Prostate gland (tissue), 2 donors: ENCODE measurements around the gene ATP5MG. TPM values are rescaled to one million over a fixed set of nuclear protein-coding genes. Genes with fewer than 3 reads are reported as not detected.

Experiments used
- DNase-seq: peaks from one replicate; pipeline ENCODE4 v3.0.0-alpha.2; 2019; ENCODE audit warnings: low spot score
- H3K27ac ChIP-seq, 2 donors: fragments of 200-600 bp; sonication (generic); 2 replicates each; pipeline ENCODE4 v1.5.1; 2017 to 2019
- H3K27me3 ChIP-seq: fragments of 200-600 bp; sonication (generic); replicated peaks from 2 replicates; pipeline ENCODE4 v1.5.1; 2019; ENCODE audit not compliant: insufficient read depth
- H3K36me3 ChIP-seq, 2 donors: fragments of 200-600 bp; sonication (generic); 1 replicate in 1 of 2; 2 replicates in 1 of 2; pipeline versions ENCODE4 v1.5.1 to v1.8.1; 2017 to 2019
- H3K4me1 ChIP-seq: fragments of 200-600 bp; sonication (generic); replicated peaks from 2 replicates; pipeline ENCODE4 v1.5.1; 2019
- H3K4me3 ChIP-seq, 2 donors: fragments of 200-600 bp; sonication (generic); 2 replicates each; pipeline ENCODE4 v1.5.1; 2017 to 2019
- H3K9me3 ChIP-seq: fragments of 200-600 bp; sonication (generic); 2 replicates; pipeline ENCODE4 v1.5.1; 2017
- POLR2A ChIP-seq: fragments of 450-650 bp; IDR thresholded peaks from one replicate; pipeline ENCODE4 v1.6.1; 2016; ENCODE audit warnings: antibody characterized with exemption, mild to moderate bottlenecking
- POLR2AphosphoS5 ChIP-seq: sonication (generic); formaldehyde crosslinking; IDR thresholded peaks from one replicate; pipeline ENCODE4 v1.6.1; 2017; ENCODE audit warnings: antibody characterized with exemption
- WGBS: methylation state at CpG from one replicate; pipeline ENCODE4 v1.1.5; 2018; 5-methylcytosine and 5-hydroxymethylcytosine counted together
- intact Hi-C: fragments of 100-400 bp; cut with DNase I; formaldehyde crosslinking; loops from one replicate; pipeline ENCODE4 v1.14.2; 2022
- total RNA-seq, 2 donors: library from RNA; depleted of rRNA; stranded (reverse); fragments of >200 nt; gene quantifications; one replicate each; pipeline ENCODE4 v1.1.0, GENCODE V29; 2016
- TF ChIP-seq, protein P1 (sequence below), 4 experiments: fragments of 200-600 bp in 2 of 4; fragments of 450-650 bp in 2 of 4; sonication (generic) in 2 of 4; IDR thresholded peaks; 1 replicate in 3 of 4; 2 replicates in 1 of 4; pipeline ENCODE4 v1.5.1; 2016 to 2019; ENCODE audit warnings: antibody characterized with exemption in 4 of 4, mild to moderate bottlenecking in 2 of 4, moderate library complexity in 2 of 4

ATP5MG gene
- total RNA-seq, 2 donors from 2014 or later = 32.9 to 66.4 TPM

DNA sequence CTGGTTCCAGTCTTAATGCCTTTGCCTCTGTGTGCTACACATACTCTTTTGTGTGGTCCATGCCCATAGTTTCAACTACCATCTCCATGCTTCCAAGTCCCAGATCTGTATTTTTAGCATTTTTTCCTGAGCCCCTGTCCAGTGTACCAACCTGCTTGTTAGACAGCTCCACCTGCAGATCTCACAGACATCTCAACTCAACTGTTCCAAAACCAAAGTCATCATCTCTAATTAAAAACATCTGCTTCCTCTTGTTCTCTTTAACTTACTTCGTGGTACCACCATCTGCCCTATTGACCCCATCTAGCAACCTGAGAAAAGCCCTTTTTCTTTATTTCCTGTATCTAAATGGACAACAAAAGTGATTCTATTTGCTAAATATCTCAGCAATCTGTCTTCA lies 26.3 kb downstream of the ATP5MG start:
- 13% methylated on average over 1 of the region's 1 CpG for WGBS
- DNase-seq = no peak
- TF ChIP-seq, protein P1, sequence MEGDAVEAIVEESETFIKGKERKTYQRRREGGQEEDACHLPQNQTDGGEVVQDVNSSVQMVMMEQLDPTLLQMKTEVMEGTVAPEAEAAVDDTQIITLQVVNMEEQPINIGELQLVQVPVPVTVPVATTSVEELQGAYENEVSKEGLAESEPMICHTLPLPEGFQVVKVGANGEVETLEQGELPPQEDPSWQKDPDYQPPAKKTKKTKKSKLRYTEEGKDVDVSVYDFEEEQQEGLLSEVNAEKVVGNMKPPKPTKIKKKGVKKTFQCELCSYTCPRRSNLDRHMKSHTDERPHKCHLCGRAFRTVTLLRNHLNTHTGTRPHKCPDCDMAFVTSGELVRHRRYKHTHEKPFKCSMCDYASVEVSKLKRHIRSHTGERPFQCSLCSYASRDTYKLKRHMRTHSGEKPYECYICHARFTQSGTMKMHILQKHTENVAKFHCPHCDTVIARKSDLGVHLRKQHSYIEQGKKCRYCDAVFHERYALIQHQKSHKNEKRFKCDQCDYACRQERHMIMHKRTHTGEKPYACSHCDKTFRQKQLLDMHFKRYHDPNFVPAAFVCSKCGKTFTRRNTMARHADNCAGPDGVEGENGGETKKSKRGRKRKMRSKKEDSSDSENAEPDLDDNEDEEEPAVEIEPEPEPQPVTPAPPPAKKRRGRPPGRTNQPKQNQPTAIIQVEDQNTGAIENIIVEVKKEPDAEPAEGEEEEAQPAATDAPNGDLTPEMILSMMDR (IDR thresholded peaks at IDR 0.05) = no peak
- no peak for TF ChIP-seq POLR2A
- no peak for TF ChIP-seq POLR2AphosphoS5

DNA sequence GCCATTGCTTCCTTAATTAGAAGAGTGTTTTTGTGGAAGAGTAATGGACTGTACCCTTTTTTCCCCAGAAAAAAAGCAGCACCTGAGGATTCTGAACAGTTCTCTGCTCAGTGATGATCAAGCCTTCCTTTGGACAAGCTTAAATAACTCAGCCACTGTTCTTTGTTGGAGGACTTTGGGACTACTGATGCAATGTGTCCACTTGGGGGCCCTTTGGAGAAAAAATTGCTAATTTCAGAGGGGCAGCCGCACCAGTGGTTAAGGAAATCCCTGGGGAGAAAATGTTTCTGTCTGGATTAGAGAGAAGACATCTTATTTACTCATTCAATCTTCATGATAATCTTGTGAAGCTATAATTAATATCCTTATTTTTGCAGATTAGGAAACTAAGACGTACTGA lies 29.6 kb downstream of the ATP5MG start:
- WGBS = 79% methylated on average over 2 of the region's 2 CpGs
- Histone ChIP-seq H3K4me3 (no peak overlapping the region), H3K27ac (no peak overlapping the region), H3K36me3 (no peaks in the 10 kb centered on the region), H3K27me3 (no peaks in the 10 kb centered on the region), H3K4me1 (no peaks in the 10 kb centered on the region), H3K9me3 (no peaks in the 10 kb centered on the region)
- intact Hi-C loops = no loop called here
- no peak for DNase-seq
- TF ChIP-seq, protein P1 (IDR thresholded peaks at IDR 0.05) = no peak
- TF ChIP-seq POLR2AphosphoS5 (no peak), POLR2A (no peak)

More for the DNA sequence above, 26.3 kb downstream of the ATP5MG start:
- no peak overlapping the region for H3K4me3 ChIP-seq
- intact Hi-C loops = no loop called here
- no peaks in the 10 kb centered on the region for H3K9me3 ChIP-seq
- no peaks in the 10 kb centered on the region for H3K27me3 ChIP-seq
- no peak overlapping the region for H3K27ac ChIP-seq
- H3K36me3 ChIP-seq = no peaks in the 10 kb centered on the region
- H3K4me1 ChIP-seq = no peaks in the 10 kb centered on the region

DNA sequence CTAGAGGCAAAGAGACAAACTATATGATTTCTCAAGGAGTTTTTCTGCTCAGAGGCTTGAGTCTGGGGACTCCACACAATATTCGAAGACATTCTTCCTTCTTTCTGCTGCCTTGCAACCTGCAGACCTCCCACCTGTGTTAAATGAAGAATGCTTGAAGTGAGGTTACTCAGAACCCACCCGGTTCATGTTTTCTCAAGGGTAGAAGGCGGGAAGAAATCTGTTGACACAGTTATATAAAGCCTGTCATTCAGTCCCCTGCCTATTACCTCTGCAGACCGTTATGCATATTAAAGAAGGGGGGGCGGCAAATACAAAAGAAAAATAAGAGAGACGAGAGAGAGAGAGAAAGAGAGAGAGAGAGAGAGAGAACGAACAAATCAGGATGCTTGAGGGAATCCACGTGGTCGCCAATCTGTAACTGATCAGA lies 32.7 kb downstream of the ATP5MG start:
- Histone ChIP-seq H3K36me3 (no peaks in the 10 kb centered on the region), H3K27ac (no peak overlapping the region), H3K27me3 (no peaks in the 10 kb centered on the region), H3K4me1 (no peaks in the 10 kb centered on the region), H3K4me3 (peak overlapping the region; percentile 97), H3K9me3 (no peaks in the 10 kb centered on the region)
- no peak for DNase-seq
- 2% methylated on average over 9 of the region's 9 CpGs for WGBS
- intact Hi-C loops = no loop called here
- TF ChIP-seq POLR2AphosphoS5 (no peak), POLR2A (no peak)
- TF ChIP-seq, protein P1 (IDR thresholded peaks at IDR 0.05) = no peak

DNA sequence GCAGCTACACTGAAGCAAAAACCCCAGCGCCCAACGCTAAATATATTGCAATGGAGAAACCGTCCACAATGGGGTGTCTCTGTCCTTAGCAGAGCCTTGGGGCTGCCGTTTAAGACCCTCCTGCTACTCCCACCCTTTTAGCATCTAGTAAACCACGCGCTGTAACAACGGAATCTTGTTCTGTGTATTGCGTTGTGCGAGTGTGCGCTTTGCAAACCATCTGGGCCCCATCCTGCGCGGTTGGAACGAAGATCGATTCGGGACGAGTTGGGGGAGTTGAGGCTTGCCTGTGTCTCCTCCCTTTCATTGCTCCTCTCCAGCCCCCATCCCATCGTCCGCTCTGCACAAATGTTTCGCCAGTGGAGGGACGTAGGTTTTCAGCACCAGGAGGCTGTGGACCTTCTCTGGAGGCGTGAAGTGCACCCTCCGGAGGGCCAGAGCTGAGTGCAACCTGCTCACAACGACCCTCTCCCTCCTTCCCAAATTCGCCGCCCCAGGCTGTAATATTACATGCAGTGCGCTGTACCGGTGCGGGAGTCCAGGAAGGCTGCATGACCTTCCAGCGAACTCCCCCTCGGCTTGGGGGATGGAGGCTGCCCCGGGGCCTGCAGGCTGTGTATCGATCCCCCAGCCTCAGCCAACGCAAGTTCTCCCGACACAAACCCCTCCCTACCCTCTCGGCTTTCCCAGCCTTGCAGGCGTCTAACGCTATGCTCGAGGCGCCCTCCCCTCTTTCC lies 33.3 kb downstream of the ATP5MG start:
- Histone ChIP-seq H3K27ac (peak overlapping the region; percentile 96 to 97), H3K4me1 (no peaks in the 10 kb centered on the region), H3K9me3 (no peaks in the 10 kb centered on the region), H3K4me3 (peak overlapping the region; percentile 97), H3K36me3 (no peaks in the 10 kb centered on the region), H3K27me3 (no peaks in the 10 kb centered on the region)
- TF ChIP-seq, protein P1 (IDR thresholded peaks at IDR 0.05) = no peak
- TF ChIP-seq POLR2AphosphoS5 (no peak), POLR2A (no peak)
- under 1% methylated on average over 38 of the region's 39 CpGs for WGBS
- peak; percentile 14 for DNase-seq
- intact Hi-C loops = loop anchor here (5.0 kb wide), 2 partner anchors 32 to 53 kb away; partner anchors contain the start of gene ATP5MG
